Activated CD8-positive, alpha-beta T cell treated with anti-CD3 and anti-CD28 coated beads, Interleukin-2, amount 10 ng/mL, durations not matched to agents 7 days and 5 days (primary cell): ENCODE results near the gene LGMN. TPM values are rescaled to one million over a fixed set of nuclear protein-coding genes. Genes with fewer than 3 reads are reported as not detected.

ENCODE experiments used
- ATAC-seq: fragments of 150-1000 bp; cut with Tn5 transposase; one replicate; pipeline ENCODE4 v1.10.0; 2021; ENCODE audit warnings: moderate library complexity
- CTCF ChIA-PET: fragments of 350-600 bp; sonication (Branson Sonifier 250); formaldehyde crosslinking; loops from one replicate; lab custom pipeline; 2021; ENCODE audit warnings: antibody characterized with exemption; lab: Charles Lee
- POLR2A ChIA-PET: fragments of 350-600 bp; sonication (Branson Sonifier 250); formaldehyde crosslinking; loops from one replicate; lab custom pipeline; 2021; ENCODE audit warnings: antibody characterized with exemption; lab: Charles Lee
- DNase-seq: peaks from one replicate; pipeline ENCODE4 v3.0.0-alpha.2; 2020
- H3K27ac Mint-ChIP-seq: one replicate; pipeline ENCODE4 v1.8.0; 2021; ENCODE audit warnings: mild to moderate bottlenecking, mixed read lengths
- H3K27me3 Mint-ChIP-seq: one replicate; pipeline ENCODE4 v1.8.0; 2021; ENCODE audit warnings: low read depth, mixed read lengths
- H3K36me3 Mint-ChIP-seq: one replicate; pipeline ENCODE4 v1.8.0; 2021; ENCODE audit warnings: low read depth, mixed read lengths
- H3K4me1 Mint-ChIP-seq: one replicate; pipeline ENCODE4 v1.8.0; 2021; ENCODE audit warnings: low read depth, mixed read lengths
- H3K4me3 Mint-ChIP-seq: one replicate; pipeline ENCODE4 v1.8.0; 2021; ENCODE audit warnings: mild to moderate bottlenecking, mixed read lengths
- H3K9me3 Mint-ChIP-seq: one replicate; pipeline ENCODE4 v1.8.0; 2022; ENCODE audit warnings: mixed read lengths; ENCODE audit not compliant: insufficient read depth
- total RNA-seq, 2 experiments: library from RNA; stranded (reverse); gene quantifications; one replicate each; pipeline ENCODE4 v1.2.3, GENCODE V29; 2021

LGMN gene
- total RNA-seq, 2 experiments from 2014 or later, result 0.73 to 0.76 TPM

DNA sequence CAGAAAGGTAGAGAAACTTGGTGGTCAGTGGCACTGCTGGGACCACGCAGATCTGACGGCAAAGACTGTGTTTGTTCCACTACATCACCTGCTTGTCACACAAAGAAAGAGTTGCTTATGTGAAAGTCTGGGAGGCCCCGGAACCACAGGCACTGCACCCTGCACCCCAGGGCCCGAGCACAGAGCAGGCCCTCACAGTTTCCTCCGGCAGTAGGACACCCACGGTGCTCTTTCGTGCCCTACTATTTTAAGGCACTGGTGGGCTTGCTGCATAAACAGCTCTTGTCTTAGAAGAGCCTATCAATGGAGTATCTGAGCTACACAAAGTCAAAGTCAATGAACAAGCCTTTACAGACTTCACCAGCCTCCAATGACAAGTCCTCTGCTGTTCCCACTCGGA is 8.0 kb downstream of the LGMN start:
- H3K9me3 Mint-ChIP-seq, result no peaks in the 10 kb centered on the region
- POLR2A ChIA-PET, result no interaction called here
- H3K4me3 Mint-ChIP-seq, result no peak overlapping the region
- H3K27me3 Mint-ChIP-seq, result peaks cover 11% of the 10 kb centered on the region
- CTCF ChIA-PET, result interaction anchor here (1.0 kb wide), 1 partner anchor 25 kb away, joined by 3 read pairs; no protein-coding TSS in a partner anchor
- no peak for ATAC-seq
- DNase-seq, result no peak
- peaks cover 10% of the 10 kb centered on the region for H3K4me1 Mint-ChIP-seq
- no peak overlapping the region for H3K27ac Mint-ChIP-seq
- no peaks in the 10 kb centered on the region for H3K36me3 Mint-ChIP-seq

DNA sequence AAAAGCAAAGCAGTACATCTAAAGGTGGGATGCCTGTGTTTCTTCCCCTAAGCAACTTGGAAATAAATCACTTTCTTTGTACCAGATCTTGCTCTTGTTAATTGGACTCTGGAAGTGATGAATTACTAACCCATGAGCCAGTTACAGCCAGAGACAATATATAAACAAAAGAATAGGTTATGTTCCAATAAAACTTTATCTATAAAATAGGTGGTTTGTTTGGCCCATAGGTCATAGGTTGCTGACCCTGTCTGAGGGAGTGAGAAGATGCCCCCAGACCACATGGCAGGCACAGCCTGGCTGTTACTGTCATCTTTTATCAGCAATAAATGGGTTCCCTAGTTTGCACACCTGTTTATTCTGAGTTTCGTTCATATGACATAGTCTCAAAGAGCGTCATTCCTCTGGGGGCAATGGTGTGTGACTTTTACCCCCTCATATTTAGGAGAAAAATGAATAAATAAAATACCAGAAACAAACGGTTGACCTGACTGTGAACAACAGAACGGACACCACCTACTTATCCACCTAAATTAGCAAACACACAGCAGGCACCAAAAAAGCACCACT is 10.7 kb downstream of the LGMN start:
- POLR2A ChIA-PET, result no interaction called here
- H3K27ac Mint-ChIP-seq, result no peak overlapping the region
- no peaks in the 10 kb centered on the region for H3K36me3 Mint-ChIP-seq
- H3K4me1 Mint-ChIP-seq, result peaks cover 10% of the 10 kb centered on the region
- no peaks in the 10 kb centered on the region for H3K9me3 Mint-ChIP-seq
- peaks cover 14% of the 10 kb centered on the region for H3K27me3 Mint-ChIP-seq
- CTCF ChIA-PET, result no interaction called here
- no peak overlapping the region for H3K4me3 Mint-ChIP-seq
- ATAC-seq (no peak), DNase-seq (no peak)

GRCh38 chr14:92737206-92737605 is 11.2 kb downstream of the LGMN start:
- ATAC-seq (peak; percentile 23), DNase-seq (no peak)
- H3K27ac Mint-ChIP-seq, result no peak overlapping the region
- ChIA-PET CTCF (interaction anchor here (1.6 kb wide), 1 partner anchor 10 kb away, joined by 3 read pairs; no protein-coding TSS in a partner anchor), POLR2A (no interaction called here)
- H3K4me3 Mint-ChIP-seq, result no peak overlapping the region
- H3K27me3 Mint-ChIP-seq, result peaks cover 14% of the 10 kb centered on the region
- H3K9me3 Mint-ChIP-seq, result no peaks in the 10 kb centered on the region
- H3K4me1 Mint-ChIP-seq, result peaks cover 10% of the 10 kb centered on the region
- H3K36me3 Mint-ChIP-seq, result no peaks in the 10 kb centered on the region

- Mint-ChIP-seq H3K4me1 (peaks cover 10% of the 10 kb centered on the region), H3K27ac (no peak overlapping the region), H3K27me3 (peaks cover 24% of the 10 kb centered on the region), H3K4me3 (no peak overlapping the region), H3K36me3 (peaks cover 5% of the 10 kb centered on the region), H3K9me3 (peaks cover 6% of the 10 kb centered on the region)
- POLR2A ChIA-PET, result no interaction called here
- no peak for DNase-seq
- no peak for ATAC-seq
- CTCF ChIA-PET, result interaction anchor here (0.9 kb wide), 1 partner anchor 20 kb away, joined by 3 read pairs; no protein-coding TSS in a partner anchor
Observed at GRCh38 chr14:92735344-92735743, 13.1 kb downstream of the LGMN start.

GRCh38 chr14:92734618-92735017 is 13.8 kb downstream of the LGMN start:
- H3K27me3 Mint-ChIP-seq, result peaks cover 20% of the 10 kb centered on the region
- ChIA-PET POLR2A (no interaction called here), CTCF (no interaction called here)
- ATAC-seq, result no peak
- H3K36me3 Mint-ChIP-seq, result peaks cover 5% of the 10 kb centered on the region
- no peak overlapping the region for H3K4me3 Mint-ChIP-seq
- no peak for DNase-seq
- peaks cover 6% of the 10 kb centered on the region for H3K9me3 Mint-ChIP-seq
- no peak overlapping the region for H3K27ac Mint-ChIP-seq
- H3K4me1 Mint-ChIP-seq, result peaks cover 16% of the 10 kb centered on the region

- Mint-ChIP-seq H3K4me3 (no peak overlapping the region), H3K27me3 (peaks cover 22% of the 10 kb centered on the region), H3K27ac (no peak overlapping the region), H3K36me3 (peaks cover 5% of the 10 kb centered on the region), H3K9me3 (peaks cover 6% of the 10 kb centered on the region), H3K4me1 (peaks cover 22% of the 10 kb centered on the region)
- ChIA-PET POLR2A (no interaction called here), CTCF (interaction anchor here (1.1 to 1.2 kb wide), 2 partner anchors 12 to 18 kb away, joined by 3 read pairs; no protein-coding TSS in a partner anchor)
- DNase-seq, result no peak
- ATAC-seq, result no peak
Observed at GRCh38 chr14:92733007-92733406, 15.4 kb downstream of the LGMN start.

DNA sequence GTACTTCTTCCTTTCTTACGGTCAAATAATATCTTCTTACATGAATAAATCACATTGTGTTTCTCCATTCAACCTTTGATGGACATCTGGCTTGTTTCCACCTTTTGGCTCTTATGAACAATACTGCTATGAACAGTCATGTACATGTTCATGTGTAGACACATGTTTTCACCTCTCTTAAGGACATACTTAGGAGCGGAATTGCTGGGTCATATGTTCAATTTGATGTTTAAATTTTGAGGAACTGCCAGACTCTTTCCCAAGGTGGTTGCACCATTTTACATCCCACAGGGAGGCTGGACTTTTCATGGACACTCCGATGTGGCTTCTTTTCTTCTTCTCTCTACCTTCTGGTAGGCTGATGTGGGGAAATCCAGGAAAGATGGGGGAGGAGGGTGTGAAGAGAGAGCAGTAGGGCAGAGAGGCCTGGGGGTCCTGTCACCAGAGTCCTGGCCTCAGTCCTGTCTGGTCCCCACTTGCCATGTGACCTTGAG is 16.8 kb downstream of the LGMN start:
- peaks cover 18% of the 10 kb centered on the region for H3K27me3 Mint-ChIP-seq
- CTCF ChIA-PET, result interaction anchor here (1.1 to 1.5 kb wide), 2 partner anchors 14 to 16 kb away, joined by 4 read pairs; no protein-coding TSS in a partner anchor
- peaks cover 5% of the 10 kb centered on the region for H3K36me3 Mint-ChIP-seq
- H3K27ac Mint-ChIP-seq, result no peak overlapping the region
- POLR2A ChIA-PET, result no interaction called here
- H3K4me3 Mint-ChIP-seq, result no peak overlapping the region
- no peak for ATAC-seq
- no peak for DNase-seq
- H3K4me1 Mint-ChIP-seq, result peaks cover 14% of the 10 kb centered on the region
- H3K9me3 Mint-ChIP-seq, result peaks cover 6% of the 10 kb centered on the region

GRCh38 chr14:92729634-92730358 is 18.6 kb downstream of the LGMN start:
- POLR2A ChIA-PET, result interaction anchor here (0.6 kb wide), 1 partner anchor 337 kb away, joined by 3 read pairs; no protein-coding TSS in a partner anchor

GRCh38 chr14:92728759-92729364 is 19.6 kb downstream of the LGMN start:
- Mint-ChIP-seq H3K4me3 (no peak overlapping the region), H3K4me1 (peaks cover 17% of the 10 kb centered on the region), H3K9me3 (peaks cover 6% of the 10 kb centered on the region), H3K27ac (no peak overlapping the region), H3K36me3 (peaks cover 5% of the 10 kb centered on the region), H3K27me3 (peaks cover 15% of the 10 kb centered on the region)
- ATAC-seq (peak; percentile 38), DNase-seq (no peak)
- ChIA-PET POLR2A (no interaction called here), CTCF (no interaction called here)

More at GRCh38 chr14:92729634-92730358, 18.6 kb downstream of the LGMN start:
- Mint-ChIP-seq H3K9me3 (peaks cover 6% of the 10 kb centered on the region), H3K27me3 (peaks cover 19% of the 10 kb centered on the region), H3K27ac (peak overlapping the region; percentile 12), H3K4me3 (no peak overlapping the region), H3K4me1 (peaks cover 17% of the 10 kb centered on the region), H3K36me3 (peaks cover 5% of the 10 kb centered on the region)
- CTCF ChIA-PET, result no interaction called here
- ATAC-seq (peak; percentile 64), DNase-seq (peak; percentile 34)

GRCh38 chr14:92726933-92727262 is 21.5 kb downstream of the LGMN start:
- ChIA-PET CTCF (interaction anchor here (1.2 to 2.2 kb wide), 3 partner anchors 10 to 54 kb away, joined by 3 to 13 read pairs (median 3); no protein-coding TSS in a partner anchor), POLR2A (no interaction called here)
- Mint-ChIP-seq H3K9me3 (peaks cover 6% of the 10 kb centered on the region), H3K36me3 (peaks cover 5% of the 10 kb centered on the region), H3K4me3 (no peak overlapping the region), H3K27ac (no peak overlapping the region), H3K27me3 (peaks cover 12% of the 10 kb centered on the region), H3K4me1 (peaks cover 17% of the 10 kb centered on the region)
- ATAC-seq, result no peak
- no peak for DNase-seq

GRCh38 chr14:92726135-92726932 is 22.1 kb downstream of the LGMN start:
- H3K27ac Mint-ChIP-seq, result no peak overlapping the region
- POLR2A ChIA-PET, result no interaction called here
- no peak overlapping the region for H3K4me3 Mint-ChIP-seq

More at GRCh38 chr14:92726135-92726932, 22.1 kb downstream of the LGMN start:
- ATAC-seq, result peak; percentile 40
- Mint-ChIP-seq H3K9me3 (peaks cover 1% of the 10 kb centered on the region), H3K4me1 (peaks cover 17% of the 10 kb centered on the region), H3K36me3 (peaks cover 2% of the 10 kb centered on the region), H3K27me3 (peaks cover 9% of the 10 kb centered on the region)
- CTCF ChIA-PET, result interaction anchor here (0.9 to 2.2 kb wide), 4 partner anchors 10 to 54 kb away, joined by 3 to 13 read pairs (median 3); no protein-coding TSS in a partner anchor
- DNase-seq, result peak; percentile 36
